ENCODE data around the gene AUTS2.

The AUTS2 gene

GRCh38 chr7:69992938-69993337, 394.7 kb downstream of the AUTS2 start:
- peak; percentile 70 for DNase-seq (ENCODE audit: low spot score)

GRCh38 chr7:69994218-69994617, 395.9 kb downstream of the AUTS2 start:
- no peak for DNase-seq (ENCODE audit: low spot score)

- no peak for DNase-seq (ENCODE audit: low spot score)
These were observed 396.7 kb downstream of the AUTS2 start for GRCh38 chr7:69994886-69995542.

- DNase-seq (ENCODE audit: low spot score): no peak
These were observed 397.8 kb downstream of the AUTS2 start for GRCh38 chr7:69996121-69996520.

GRCh38 chr7:70000737-70001348, 402.6 kb downstream of the AUTS2 start:
- peak; percentile 65 for DNase-seq (ENCODE audit: low spot score)

- DNase-seq (ENCODE audit: low spot score): no peak
These were observed 407.2 kb downstream of the AUTS2 start for GRCh38 chr7:70005480-70005879.

- DNase-seq (ENCODE audit: low spot score): no peak
These were observed 407.6 kb downstream of the AUTS2 start for GRCh38 chr7:70005891-70006260.

GRCh38 chr7:70006261-70006920, 408.1 kb downstream of the AUTS2 start:
- DNase-seq (ENCODE audit: low spot score): no peak

GRCh38 chr7:70008466-70008865, 410.2 kb downstream of the AUTS2 start:
- DNase-seq (ENCODE audit: low spot score): no peak

GRCh38 chr7:70014472-70015177, 416.4 kb downstream of the AUTS2 start:
- DNase-seq (ENCODE audit: low spot score): no peak

GRCh38 chr7:70015353-70015752, 417.1 kb downstream of the AUTS2 start:
- no peak for DNase-seq (ENCODE audit: low spot score)

- no peak for DNase-seq (ENCODE audit: low spot score)
These were observed 417.9 kb downstream of the AUTS2 start for GRCh38 chr7:70016044-70016770.

GRCh38 chr7:70017357-70017756, 419.1 kb downstream of the AUTS2 start:
- no peak for DNase-seq (ENCODE audit: low spot score)

GRCh38 chr7:70018700-70019099, 420.4 kb downstream of the AUTS2 start:
- DNase-seq (ENCODE audit: low spot score): no peak

- DNase-seq (ENCODE audit: low spot score): no peak
These were observed 429.6 kb downstream of the AUTS2 start for GRCh38 chr7:70027867-70028266.

GRCh38 chr7:70028620-70029019, 430.3 kb downstream of the AUTS2 start:
- no peak for DNase-seq (ENCODE audit: low spot score)

- DNase-seq (ENCODE audit: low spot score): no peak
These were observed 431.7 kb downstream of the AUTS2 start for GRCh38 chr7:70029993-70030392.

- DNase-seq (ENCODE audit: low spot score): no peak
These were observed 432.5 kb downstream of the AUTS2 start for GRCh38 chr7:70030745-70031144.

GRCh38 chr7:70031245-70031644, 433.0 kb downstream of the AUTS2 start:
- DNase-seq (ENCODE audit: low spot score): no peak

- DNase-seq (ENCODE audit: low spot score): no peak
These were observed 434.4 kb downstream of the AUTS2 start for GRCh38 chr7:70032649-70033048.

- DNase-seq (ENCODE audit: low spot score): no peak
These were observed 435.0 kb downstream of the AUTS2 start for GRCh38 chr7:70033226-70033625.

- no peak for DNase-seq (ENCODE audit: low spot score)
These were observed 436.7 kb downstream of the AUTS2 start for GRCh38 chr7:70034999-70035398.
